Right lobe of liver (tissue), 6 donors: ENCODE results near the gene DYSF. TPM values are rescaled to one million over a fixed set of nuclear protein-coding genes. Genes with fewer than 3 reads are reported as not detected.

Experiments used
- ATAC-seq, 4 donors: fragments of 200-7000 bp; cut with Tn5 transposase; one replicate each; pipeline ENCODE4 v1.9.1; 2020; ENCODE audit warnings: mild to moderate bottlenecking in 4 of 4, moderate library complexity in 4 of 4
- DNase-seq, 3 donors: peaks; one replicate each; pipeline ENCODE4 v3.0.0-alpha.2; 2020
- H3K27ac ChIP-seq, 3 donors: fragments of 200-600 bp; one replicate each; pipeline ENCODE4 v1.8.0; 2022
- H3K27me3 ChIP-seq, 2 donors: fragments of 200-600 bp; one replicate each; pipeline ENCODE4 v1.8.0; 2022
- H3K36me3 ChIP-seq, 4 donors: fragments of 200-600 bp; sonication (generic) in 1 of 4; one replicate each; pipeline versions ENCODE4 v1.5.1 to v1.8.0; 2017 to 2022; ENCODE audit warnings: control low read depth in 1 of 4
- H3K4me1 ChIP-seq, 4 donors: fragments of 200-600 bp; sonication (generic) in 1 of 4; one replicate each; pipeline versions ENCODE4 v1.5.1 to v1.8.0; 2017 to 2022; ENCODE audit warnings: control low read depth in 1 of 4
- H3K4me3 ChIP-seq, 3 donors: fragments of 200-600 bp; one replicate each; pipeline ENCODE4 v1.8.0; 2022
- H3K9me3 ChIP-seq, 4 donors: fragments of 200-600 bp; sonication (generic) in 1 of 4; one replicate each; pipeline versions ENCODE4 v1.5.1 to v1.8.0; 2017 to 2022; ENCODE audit warnings: control low read depth in 1 of 4
- POLR2A ChIP-seq: fragments of 450-650 bp; IDR thresholded peaks from one replicate; pipeline ENCODE4 v1.6.1; 2017; ENCODE audit warnings: antibody characterized with exemption, mild to moderate bottlenecking
- WGBS: methylation state at CpG from one replicate; pipeline ENCODE4 v1.1.6; 2018; ENCODE audit warnings: low coverage, low lambda C conversion rate; ENCODE audit not compliant: insufficient coverage; ENCODE audit errors: missing lambda C conversion rate; 5-methylcytosine and 5-hydroxymethylcytosine counted together
- intact Hi-C, 2 donors: fragments of 100-400 bp; cut with DNase I; formaldehyde crosslinking; loops; one replicate each; pipeline versions ENCODE4 v1.11.2 to v1.14.1; 2022
- total RNA-seq, 6 experiments: library from RNA; depleted of rRNA in 2 of 6; stranded (reverse); fragments of >200 nt in 2 of 6; fragmentation: NEBNext Ultra II Directional in 3 of 6; extraction: Animal tissue kit (Norgen Biotek cat#: 25700) in 3 of 6; gene quantifications; one replicate each; pipeline versions ENCODE4 v1.1.0 to v1.2.4, GENCODE V29; 2016 to 2023
- TF ChIP-seq, protein P1 (sequence below), 4 donors: fragments of 200-600 bp in 3 of 4; fragments of 450-650 bp in 1 of 4; IDR thresholded peaks; one replicate each; pipeline versions ENCODE4 v1.5.1 to v1.8.0; 2016 to 2022; ENCODE audit warnings: antibody characterized with exemption in 4 of 4, mild to moderate bottlenecking in 2 of 4
- donor health status: DM: no; HTN: yes; CAD: no.
- donor health status: DM: no; HTN: no; CAD: no.
- donor health status: DM: no; HTN: no; CAD: no.
- donor health status: DM: no; HTN: yes; CAD: no.
- donor health status: DM: no; HTN: yes; CAD: no.

The DYSF gene
- total RNA-seq, 6 experiments from 2014 or later: 21.8 to 55.0 (median 32.9) TPM

DNA sequence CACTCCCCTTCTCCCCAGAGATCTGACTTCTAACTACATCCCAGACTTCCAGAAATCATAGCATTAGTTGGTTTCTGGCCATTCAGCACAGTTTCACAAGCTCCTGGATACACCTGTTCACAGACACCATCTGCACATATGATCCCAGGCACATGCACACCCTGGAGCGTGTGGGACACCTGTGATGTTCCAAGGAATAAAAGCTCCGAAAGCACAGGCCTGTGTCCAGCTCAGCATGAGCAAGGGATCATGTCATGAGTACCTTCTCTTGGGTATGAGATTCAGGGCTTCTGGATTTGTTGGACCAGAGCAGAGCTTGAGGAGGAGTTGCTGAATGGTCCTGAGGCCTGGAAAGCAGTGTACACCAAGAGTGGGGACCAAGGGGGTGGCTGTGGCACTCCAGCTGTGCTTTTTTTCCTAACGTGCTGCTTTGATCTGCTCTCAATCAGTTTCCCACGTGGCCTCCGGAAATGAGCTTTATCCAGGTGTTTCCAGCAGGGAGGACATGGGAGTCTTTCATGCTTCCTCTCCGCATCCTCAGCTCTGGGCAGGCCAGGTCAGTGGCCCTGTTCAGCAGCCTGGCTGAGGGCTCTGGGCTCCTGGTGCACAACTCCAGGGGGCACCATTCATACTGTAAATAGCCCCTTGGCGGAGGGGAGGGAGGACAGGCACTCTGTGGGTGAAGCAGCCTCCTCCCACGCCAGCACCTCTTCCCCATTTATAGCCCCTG, 1.8 kb downstream of the DYSF start:
- no peaks in the 10 kb centered on the region for H3K27me3 ChIP-seq
- no peak for TF ChIP-seq POLR2A
- TF ChIP-seq, protein P1, sequence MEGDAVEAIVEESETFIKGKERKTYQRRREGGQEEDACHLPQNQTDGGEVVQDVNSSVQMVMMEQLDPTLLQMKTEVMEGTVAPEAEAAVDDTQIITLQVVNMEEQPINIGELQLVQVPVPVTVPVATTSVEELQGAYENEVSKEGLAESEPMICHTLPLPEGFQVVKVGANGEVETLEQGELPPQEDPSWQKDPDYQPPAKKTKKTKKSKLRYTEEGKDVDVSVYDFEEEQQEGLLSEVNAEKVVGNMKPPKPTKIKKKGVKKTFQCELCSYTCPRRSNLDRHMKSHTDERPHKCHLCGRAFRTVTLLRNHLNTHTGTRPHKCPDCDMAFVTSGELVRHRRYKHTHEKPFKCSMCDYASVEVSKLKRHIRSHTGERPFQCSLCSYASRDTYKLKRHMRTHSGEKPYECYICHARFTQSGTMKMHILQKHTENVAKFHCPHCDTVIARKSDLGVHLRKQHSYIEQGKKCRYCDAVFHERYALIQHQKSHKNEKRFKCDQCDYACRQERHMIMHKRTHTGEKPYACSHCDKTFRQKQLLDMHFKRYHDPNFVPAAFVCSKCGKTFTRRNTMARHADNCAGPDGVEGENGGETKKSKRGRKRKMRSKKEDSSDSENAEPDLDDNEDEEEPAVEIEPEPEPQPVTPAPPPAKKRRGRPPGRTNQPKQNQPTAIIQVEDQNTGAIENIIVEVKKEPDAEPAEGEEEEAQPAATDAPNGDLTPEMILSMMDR (IDR thresholded peaks at IDR 0.05): no peak
- 78% methylated on average over 5 of the region's 8 CpGs for WGBS

DNA sequence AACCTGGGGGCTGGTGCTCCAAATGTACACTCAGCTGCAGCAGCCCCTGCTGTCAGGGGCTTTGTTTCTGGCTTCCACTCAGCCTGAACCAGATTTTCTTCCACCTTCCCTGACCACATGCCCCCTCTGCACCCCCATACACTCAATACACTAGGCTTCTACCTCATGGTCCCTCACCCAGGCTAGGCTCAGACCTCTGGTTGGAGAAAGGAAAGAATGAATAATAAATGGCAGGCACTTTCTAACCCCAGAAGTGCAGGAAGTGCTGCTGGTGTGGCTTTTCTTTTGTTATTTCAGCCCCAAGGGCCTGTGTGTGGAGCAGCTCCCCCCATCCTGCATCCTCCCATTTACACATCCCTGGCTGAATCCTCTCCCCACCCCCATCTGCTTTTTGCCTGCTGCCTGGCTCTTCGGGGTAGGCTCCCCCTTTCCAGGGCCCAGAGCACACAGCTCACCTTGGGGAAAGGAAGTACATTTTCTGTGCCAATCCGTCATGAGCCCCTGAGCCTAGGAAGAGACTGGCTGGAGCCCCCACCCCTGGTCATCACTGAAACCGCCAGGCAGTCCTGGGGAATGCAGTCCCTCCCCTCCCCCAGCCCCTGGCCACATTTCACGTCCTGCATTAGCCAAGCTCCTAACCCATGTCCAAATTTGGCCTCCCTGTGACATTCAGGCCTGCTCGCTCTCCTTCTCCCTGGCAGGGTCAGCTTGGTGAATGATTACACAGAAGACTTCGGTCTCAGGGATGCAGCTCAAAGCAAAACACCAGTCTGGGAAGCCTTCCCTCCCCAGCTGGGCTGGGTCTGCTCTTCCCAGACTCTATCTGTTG, 2.6 kb downstream of the DYSF start:
- Histone ChIP-seq H3K4me1 (peaks cover 0 to 74% (median 26%) of the 10 kb centered on the region in 4 donors), H3K27ac (peak overlapping the region in 2 of 3 donors; percentile 72 to 75), H3K36me3 (no peaks in the 10 kb centered on the region), H3K4me3 (peak overlapping the region in 1 of 3 donors; percentile 3), H3K27me3 (no peaks in the 10 kb centered on the region), H3K9me3 (no peaks in the 10 kb centered on the region)
- peak; percentile 24 for TF ChIP-seq POLR2A
- TF ChIP-seq, protein P1 (IDR thresholded peaks at IDR 0.05): no peak
- ATAC-seq (peak; percentile 53 to 79 (median 68)), DNase-seq (peak; percentile 74 to 93 (median 89))
- WGBS: 10% methylated on average over 4 of the region's 6 CpGs
- intact Hi-C loops: no loop called here

More for the DNA sequence above, 1.8 kb downstream of the DYSF start:
- Histone ChIP-seq H3K9me3 (no peaks in the 10 kb centered on the region), H3K36me3 (no peaks in the 10 kb centered on the region), H3K4me3 (no peak overlapping the region), H3K4me1 (peaks cover 0 to 69% (median 22%) of the 10 kb centered on the region in 4 donors), H3K27ac (peak overlapping the region in 2 of 3 donors; percentile 69 to 80)
- intact Hi-C loops: no loop called here
- DNase-seq (peak in 1 of 3 donors; percentile 49), ATAC-seq (no peak)

DNA sequence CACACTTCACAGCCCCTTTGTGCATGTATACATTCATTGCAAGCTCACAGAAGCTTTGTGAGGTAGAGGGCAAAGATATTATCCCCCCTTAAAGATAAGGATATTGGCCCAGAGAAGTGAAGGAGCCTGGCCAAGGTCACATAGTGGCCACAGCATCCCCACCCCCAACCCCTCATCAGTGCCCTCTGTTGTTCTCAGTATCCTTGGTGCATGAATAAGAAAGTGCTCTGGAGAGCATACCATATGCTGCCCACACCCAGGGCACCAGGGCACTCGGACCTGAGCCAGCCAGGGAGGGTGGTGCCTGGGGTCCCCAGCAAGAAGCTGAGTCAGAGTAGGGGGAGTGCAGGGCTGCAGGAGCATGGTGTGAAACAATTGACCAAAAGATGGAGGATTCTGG, 3.3 kb downstream of the DYSF start:
- Histone ChIP-seq H3K4me1 (peaks cover 0 to 74% (median 30%) of the 10 kb centered on the region in 4 donors), H3K27ac (peak overlapping the region in 2 of 3 donors; percentile 72 to 75), H3K27me3 (no peaks in the 10 kb centered on the region), H3K36me3 (no peaks in the 10 kb centered on the region), H3K4me3 (no peak overlapping the region), H3K9me3 (no peaks in the 10 kb centered on the region)
- WGBS: no CpG with 5 or more reads among the region's 1 CpG
- intact Hi-C loops: no loop called here
- peak in 1 of 3 donors; percentile 45 for DNase-seq
- no peak for ATAC-seq
- TF ChIP-seq POLR2A: no peak
- TF ChIP-seq, protein P1 (IDR thresholded peaks at IDR 0.05): no peak

DNA sequence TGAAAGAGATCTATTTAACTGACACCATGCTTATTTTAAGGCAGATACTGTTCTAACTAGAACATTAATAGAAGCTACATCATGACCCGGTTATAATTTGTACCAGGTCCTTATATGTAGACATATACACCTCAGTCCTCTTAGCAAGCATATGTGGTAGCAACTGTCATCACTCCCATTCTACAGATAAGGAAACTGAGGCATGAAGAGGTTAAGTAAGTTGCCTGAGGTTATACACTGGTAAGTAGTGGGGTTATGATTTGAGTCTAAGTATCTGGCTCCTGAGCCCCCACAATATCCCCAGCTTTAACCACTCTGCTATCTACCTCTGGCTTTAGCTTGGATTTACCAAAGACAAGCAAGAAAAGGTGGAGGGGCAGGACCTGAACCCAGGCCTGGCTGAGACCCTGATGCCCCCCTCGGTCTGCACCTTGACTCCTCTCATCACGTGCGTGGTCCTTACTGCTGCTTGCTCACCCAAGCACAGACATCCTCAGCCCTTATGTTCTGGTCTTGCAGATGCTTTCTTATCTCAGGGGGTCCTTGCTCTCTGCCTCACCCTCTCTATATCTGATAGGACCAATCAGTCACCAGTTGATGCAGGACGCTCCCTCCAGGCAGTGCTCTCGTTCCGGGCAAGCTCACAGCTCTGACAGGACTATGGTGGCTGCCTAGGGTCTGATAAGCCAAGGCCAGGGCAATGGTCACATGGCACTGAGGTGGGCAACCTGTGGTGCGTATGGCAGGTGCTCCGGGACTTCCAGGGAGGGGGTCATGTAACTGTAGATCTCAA, 4.0 kb downstream of the DYSF start:
- ATAC-seq (no peak), DNase-seq (peak in 2 of 3 donors; percentile 42 to 47)
- Histone ChIP-seq H3K36me3 (no peaks in the 10 kb centered on the region), H3K27ac (peak overlapping the region in 1 of 3 donors; percentile 75), H3K4me3 (no peak overlapping the region), H3K9me3 (no peaks in the 10 kb centered on the region), H3K4me1 (peaks cover 0 to 76% (median 31%) of the 10 kb centered on the region in 4 donors), H3K27me3 (no peaks in the 10 kb centered on the region)
- TF ChIP-seq, protein P1 (IDR thresholded peaks at IDR 0.05): no peak
- TF ChIP-seq POLR2A: no peak
- WGBS: 87% methylated on average over 4 of the region's 9 CpGs
- intact Hi-C loops: no loop called here
